SK-N-SH (cell line): ENCODE measurements around the gene POLL.

Experiments
- CHD2 ChIP-seq: fragments of 150-350 bp; IDR thresholded peaks from 2 replicates; pipeline ENCODE4 v1.6.1; 2018; ENCODE audit warnings: low read length; ENCODE audit not compliant: partially characterized antibody
- EZH2phosphoT487 ChIP-seq: fragments of 200-600 bp; sonication (generic); IDR thresholded peaks from 2 replicates; pipeline ENCODE4 v1.6.1; 2017; ENCODE audit warnings: low read depth, mixed run types, mild to moderate bottlenecking, antibody characterized with exemption, moderate library complexity, borderline replicate concordance
- NRF1 ChIP-seq: IDR thresholded peaks from 2 replicates; pipeline ENCODE4 v1.6.1; 2012; ENCODE audit warnings: low read depth, mild to moderate bottlenecking, low read length
- RAD21 ChIP-seq: IDR thresholded peaks from 2 replicates; pipeline ENCODE4 v1.6.1; 2012; ENCODE audit warnings: mild to moderate bottlenecking, low read length
- SMC3 ChIP-seq: IDR thresholded peaks from 2 replicates; pipeline ENCODE4 v1.6.1; 2012; ENCODE audit warnings: low read depth, low read length, improper control_type of control experiment
- TCF12 ChIP-seq: IDR thresholded peaks from 2 replicates; pipeline ENCODE4 v1.4.0; 2012
- TF ChIP-seq, protein P1 (sequence below): fragments of 200-600 bp; sonication (generic); IDR thresholded peaks from 2 replicates; pipeline ENCODE4 v1.6.1; 2017; ENCODE audit warnings: antibody characterized with exemption, mild to moderate bottlenecking, moderate library complexity
- TF ChIP-seq, protein P2 (sequence below): IDR thresholded peaks from 2 replicates; pipeline ENCODE4 v1.4.0; 2012; ENCODE audit warnings: low read depth, borderline replicate concordance
- TF ChIP-seq, protein P3 (sequence below): IDR thresholded peaks from 2 replicates; pipeline ENCODE4 v1.6.1; 2012; ENCODE audit warnings: mild to moderate bottlenecking, low read depth, low read length, moderate library complexity

DNA sequence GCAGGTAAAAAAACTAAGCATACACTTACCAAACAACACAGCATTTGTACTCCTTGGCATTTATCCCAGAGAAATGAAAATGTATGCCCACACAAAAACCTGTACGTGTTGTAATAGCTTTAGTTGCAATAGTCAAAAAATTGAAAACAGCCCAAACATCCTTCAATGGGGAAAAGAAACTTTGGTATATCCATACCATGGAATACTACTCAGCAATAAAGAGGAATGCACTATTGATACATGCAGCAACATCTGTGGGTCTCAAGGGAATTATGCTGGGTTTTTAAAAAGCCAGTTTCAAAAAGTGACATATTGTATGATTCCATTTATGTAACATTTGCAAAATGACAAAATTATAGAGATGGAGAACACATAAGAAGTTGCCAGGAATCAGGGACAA, 35.5 kb upstream of the POLL start:
- TF ChIP-seq TCF12, result no peak
- TF ChIP-seq, protein P1, sequence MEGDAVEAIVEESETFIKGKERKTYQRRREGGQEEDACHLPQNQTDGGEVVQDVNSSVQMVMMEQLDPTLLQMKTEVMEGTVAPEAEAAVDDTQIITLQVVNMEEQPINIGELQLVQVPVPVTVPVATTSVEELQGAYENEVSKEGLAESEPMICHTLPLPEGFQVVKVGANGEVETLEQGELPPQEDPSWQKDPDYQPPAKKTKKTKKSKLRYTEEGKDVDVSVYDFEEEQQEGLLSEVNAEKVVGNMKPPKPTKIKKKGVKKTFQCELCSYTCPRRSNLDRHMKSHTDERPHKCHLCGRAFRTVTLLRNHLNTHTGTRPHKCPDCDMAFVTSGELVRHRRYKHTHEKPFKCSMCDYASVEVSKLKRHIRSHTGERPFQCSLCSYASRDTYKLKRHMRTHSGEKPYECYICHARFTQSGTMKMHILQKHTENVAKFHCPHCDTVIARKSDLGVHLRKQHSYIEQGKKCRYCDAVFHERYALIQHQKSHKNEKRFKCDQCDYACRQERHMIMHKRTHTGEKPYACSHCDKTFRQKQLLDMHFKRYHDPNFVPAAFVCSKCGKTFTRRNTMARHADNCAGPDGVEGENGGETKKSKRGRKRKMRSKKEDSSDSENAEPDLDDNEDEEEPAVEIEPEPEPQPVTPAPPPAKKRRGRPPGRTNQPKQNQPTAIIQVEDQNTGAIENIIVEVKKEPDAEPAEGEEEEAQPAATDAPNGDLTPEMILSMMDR, result no peak
- TF ChIP-seq, protein P2, sequence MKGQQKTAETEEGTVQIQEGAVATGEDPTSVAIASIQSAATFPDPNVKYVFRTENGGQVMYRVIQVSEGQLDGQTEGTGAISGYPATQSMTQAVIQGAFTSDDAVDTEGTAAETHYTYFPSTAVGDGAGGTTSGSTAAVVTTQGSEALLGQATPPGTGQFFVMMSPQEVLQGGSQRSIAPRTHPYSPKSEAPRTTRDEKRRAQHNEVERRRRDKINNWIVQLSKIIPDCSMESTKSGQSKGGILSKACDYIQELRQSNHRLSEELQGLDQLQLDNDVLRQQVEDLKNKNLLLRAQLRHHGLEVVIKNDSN, result no peak
- TF ChIP-seq RAD21, result no peak
- TF ChIP-seq NRF1, result no peak
- TF ChIP-seq EZH2phosphoT487, result no peak
- TF ChIP-seq CHD2, result no peak
- TF ChIP-seq, protein P3, sequence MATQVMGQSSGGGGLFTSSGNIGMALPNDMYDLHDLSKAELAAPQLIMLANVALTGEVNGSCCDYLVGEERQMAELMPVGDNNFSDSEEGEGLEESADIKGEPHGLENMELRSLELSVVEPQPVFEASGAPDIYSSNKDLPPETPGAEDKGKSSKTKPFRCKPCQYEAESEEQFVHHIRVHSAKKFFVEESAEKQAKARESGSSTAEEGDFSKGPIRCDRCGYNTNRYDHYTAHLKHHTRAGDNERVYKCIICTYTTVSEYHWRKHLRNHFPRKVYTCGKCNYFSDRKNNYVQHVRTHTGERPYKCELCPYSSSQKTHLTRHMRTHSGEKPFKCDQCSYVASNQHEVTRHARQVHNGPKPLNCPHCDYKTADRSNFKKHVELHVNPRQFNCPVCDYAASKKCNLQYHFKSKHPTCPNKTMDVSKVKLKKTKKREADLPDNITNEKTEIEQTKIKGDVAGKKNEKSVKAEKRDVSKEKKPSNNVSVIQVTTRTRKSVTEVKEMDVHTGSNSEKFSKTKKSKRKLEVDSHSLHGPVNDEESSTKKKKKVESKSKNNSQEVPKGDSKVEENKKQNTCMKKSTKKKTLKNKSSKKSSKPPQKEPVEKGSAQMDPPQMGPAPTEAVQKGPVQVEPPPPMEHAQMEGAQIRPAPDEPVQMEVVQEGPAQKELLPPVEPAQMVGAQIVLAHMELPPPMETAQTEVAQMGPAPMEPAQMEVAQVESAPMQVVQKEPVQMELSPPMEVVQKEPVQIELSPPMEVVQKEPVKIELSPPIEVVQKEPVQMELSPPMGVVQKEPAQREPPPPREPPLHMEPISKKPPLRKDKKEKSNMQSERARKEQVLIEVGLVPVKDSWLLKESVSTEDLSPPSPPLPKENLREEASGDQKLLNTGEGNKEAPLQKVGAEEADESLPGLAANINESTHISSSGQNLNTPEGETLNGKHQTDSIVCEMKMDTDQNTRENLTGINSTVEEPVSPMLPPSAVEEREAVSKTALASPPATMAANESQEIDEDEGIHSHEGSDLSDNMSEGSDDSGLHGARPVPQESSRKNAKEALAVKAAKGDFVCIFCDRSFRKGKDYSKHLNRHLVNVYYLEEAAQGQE, result no peak
- no peak for TF ChIP-seq SMC3
